Astrocyte of the cerebellum (primary cell): ENCODE results near the gene OSBPL2.

Experiments
- DNase-seq: peaks from one replicate; pipeline ENCODE4 v3.0.0-alpha.2; 2011; ENCODE audit warnings: low read depth
- H3K4me3 ChIP-seq: 2 replicates; pipeline ENCODE4 v1.5.1; 2011; ENCODE audit warnings: mild to moderate bottlenecking, low read depth, low read length, moderate library complexity
- in situ Hi-C: cut with HindIII; loops from 2 replicates; pipeline ENCODE4 v1.10.0; 2017; ENCODE audit warnings: low sequenced_read_pairs
- TF ChIP-seq, protein P1 (sequence below): IDR thresholded peaks from 2 replicates; pipeline ENCODE4 v1.5.1; 2012; ENCODE audit warnings: low read length, low read depth, moderate library complexity, mild to moderate bottlenecking; ENCODE audit errors: missing control alignments

OSBPL2 gene

DNA sequence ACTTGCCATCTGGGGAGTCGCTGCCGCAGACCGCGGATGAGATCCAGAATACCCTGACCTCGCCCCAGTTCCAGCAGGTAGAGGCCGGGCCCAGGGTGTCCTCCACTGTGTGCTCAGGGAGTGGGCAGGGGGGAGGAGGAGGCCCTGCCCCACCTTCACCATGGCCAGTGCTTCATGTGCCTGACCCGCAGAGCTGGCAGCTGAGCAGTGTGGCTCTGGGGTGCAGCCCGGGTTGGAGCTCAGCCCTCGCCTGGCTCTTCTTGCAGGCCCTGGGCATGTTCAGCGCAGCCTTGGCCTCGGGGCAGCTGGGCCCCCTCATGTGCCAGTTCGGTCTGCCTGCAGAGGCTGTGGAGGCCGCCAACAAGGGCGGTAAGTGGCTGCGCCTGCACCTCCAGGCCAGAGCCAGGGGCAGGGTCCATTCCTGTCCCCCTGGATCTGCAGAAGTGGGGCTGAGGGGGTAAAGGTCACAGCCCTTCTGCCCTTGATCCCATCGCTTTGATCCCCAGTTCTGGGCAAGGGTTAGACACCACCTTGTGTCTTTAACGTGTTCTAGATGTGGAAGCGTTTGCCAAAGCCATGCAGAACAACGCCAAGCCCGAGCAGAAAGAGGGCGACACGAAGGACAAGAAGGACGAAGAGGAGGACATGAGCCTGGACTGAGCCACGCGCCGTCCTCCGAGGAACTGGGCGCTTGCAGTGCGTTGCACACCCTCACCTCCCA lies 69.9 kb downstream of the OSBPL2 start:
- TF ChIP-seq, protein P1, sequence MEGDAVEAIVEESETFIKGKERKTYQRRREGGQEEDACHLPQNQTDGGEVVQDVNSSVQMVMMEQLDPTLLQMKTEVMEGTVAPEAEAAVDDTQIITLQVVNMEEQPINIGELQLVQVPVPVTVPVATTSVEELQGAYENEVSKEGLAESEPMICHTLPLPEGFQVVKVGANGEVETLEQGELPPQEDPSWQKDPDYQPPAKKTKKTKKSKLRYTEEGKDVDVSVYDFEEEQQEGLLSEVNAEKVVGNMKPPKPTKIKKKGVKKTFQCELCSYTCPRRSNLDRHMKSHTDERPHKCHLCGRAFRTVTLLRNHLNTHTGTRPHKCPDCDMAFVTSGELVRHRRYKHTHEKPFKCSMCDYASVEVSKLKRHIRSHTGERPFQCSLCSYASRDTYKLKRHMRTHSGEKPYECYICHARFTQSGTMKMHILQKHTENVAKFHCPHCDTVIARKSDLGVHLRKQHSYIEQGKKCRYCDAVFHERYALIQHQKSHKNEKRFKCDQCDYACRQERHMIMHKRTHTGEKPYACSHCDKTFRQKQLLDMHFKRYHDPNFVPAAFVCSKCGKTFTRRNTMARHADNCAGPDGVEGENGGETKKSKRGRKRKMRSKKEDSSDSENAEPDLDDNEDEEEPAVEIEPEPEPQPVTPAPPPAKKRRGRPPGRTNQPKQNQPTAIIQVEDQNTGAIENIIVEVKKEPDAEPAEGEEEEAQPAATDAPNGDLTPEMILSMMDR: no peak
- in situ Hi-C loops: no loop called here
- no peak overlapping the region for H3K4me3 ChIP-seq
- DNase-seq: no peak

DNA sequence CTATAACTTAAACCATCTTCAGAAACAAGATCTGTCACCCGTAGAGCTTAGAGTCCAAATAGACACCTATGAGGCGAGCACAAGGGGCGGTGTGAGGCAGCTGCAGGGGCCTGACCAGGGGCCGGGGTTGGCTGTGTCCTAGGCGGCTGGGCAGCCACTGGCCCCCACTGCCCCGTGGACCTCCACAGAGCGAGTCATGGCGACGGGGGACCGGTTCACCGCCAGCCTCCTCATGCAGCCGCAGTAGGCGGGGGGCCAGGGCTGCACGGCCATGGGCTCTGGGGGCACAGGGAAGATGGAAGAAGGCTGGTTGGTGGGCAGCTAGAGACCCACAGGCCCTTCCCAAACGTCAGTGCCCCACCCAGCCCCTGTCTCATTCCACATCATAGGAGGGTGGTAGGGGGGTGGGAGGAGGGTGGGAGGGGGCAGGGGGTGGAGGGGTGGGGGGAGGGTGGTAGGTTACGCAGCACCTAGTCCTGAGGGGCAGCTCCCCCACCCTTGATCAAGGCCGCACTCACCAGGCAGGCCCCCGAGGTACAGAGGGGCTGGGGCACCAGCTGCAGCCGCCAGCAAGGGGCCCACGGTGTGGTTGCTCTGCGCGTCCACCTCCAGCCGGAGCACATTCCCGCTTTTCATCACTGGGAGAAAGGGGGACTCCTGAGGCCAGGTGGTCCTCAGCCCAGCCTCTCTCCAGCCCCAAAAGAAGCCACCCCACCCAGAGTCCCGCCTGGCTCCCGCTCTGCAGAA lies 71.0 kb downstream of the OSBPL2 start:
- DNase-seq: no peak
- TF ChIP-seq, protein P1: no peak
- no peak overlapping the region for H3K4me3 ChIP-seq
- in situ Hi-C loops: no loop called here

DNA sequence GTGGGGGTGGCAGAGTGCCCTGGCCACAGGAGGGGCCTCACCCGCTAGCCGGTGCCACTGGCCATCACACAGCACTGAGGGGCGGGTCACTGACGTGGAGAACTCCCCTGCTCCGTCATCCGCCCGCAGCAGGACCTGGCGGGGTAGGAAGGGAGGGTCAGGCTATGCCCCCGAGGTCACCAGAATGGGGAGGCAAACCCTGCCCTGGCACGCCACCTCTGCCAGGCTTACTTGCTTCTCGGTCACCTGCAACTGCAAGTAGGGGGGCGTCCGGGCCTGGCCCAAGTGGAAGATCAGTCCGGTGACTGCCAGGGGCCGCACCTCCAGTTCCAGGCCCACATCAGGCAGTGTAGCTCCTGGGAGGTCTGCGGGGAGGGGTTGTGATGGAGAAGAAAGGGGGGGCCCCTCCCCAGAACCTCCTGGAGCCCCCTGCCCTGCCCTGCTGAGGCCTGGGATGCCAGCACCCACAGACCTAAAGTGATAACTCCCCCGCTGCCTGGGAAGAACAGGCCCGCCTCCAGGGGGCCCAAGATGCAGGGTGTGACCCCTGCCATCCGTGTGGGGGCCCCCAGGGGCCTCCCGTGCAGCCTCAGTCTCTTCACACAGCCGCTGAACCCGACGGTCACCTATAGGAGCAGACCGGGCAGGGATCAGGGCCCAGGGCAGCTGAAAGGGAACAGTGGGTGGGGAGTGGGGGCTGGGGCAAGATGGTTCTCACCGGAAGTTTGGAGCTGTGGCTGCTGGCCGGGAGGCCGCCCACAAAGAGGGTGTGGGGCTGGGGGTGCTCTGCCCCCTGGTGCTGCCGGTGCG lies 71.8 kb downstream of the OSBPL2 start:
- no peak overlapping the region for H3K4me3 ChIP-seq
- TF ChIP-seq, protein P1: no peak
- in situ Hi-C loops: no loop called here
- no peak for DNase-seq

DNA sequence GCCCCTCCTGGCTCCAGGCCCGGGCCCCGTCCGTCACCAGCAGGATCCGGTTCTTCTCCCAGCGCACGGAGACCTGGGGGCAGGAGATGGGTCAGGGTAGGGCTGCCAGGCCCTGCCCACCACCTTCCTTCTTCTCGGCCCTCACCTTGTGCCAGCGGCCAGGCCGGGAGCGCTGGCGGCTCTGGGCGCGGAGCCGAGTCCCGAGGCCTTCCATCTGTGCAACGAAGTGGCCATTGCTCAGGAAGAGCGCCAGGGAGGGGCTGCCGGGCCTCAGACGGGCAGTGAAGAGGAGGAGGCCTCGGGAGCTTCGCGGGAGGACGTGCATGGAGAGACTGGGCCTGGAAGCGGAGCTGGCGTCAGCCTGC lies 72.4 kb downstream of the OSBPL2 start:
- no peak for DNase-seq
- TF ChIP-seq, protein P1: no peak
- H3K4me3 ChIP-seq: no peak overlapping the region
- in situ Hi-C loops: no loop called here

DNA sequence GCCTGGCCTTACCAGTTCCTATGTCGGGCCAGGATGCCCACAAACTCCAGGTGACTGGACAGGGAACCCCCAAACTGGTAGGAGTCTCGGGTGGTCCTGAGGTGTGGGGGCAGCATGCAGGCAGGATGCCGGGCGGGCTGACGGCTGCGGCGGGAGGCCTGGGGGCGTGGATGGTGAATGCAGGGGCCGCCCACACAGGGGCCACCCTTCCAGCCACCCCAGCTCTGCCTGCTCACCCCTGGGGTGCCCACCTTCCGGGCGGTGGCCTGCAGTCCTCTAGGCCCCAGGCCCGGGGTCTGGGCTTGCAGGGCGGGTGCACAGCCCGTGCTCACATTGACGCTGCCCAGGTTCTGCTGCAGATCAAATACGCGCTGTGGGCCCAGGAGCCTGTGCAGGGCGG lies 72.8 kb downstream of the OSBPL2 start:
- H3K4me3 ChIP-seq: no peak overlapping the region
- TF ChIP-seq, protein P1: no peak
- DNase-seq: no peak
- in situ Hi-C loops: no loop called here

DNA sequence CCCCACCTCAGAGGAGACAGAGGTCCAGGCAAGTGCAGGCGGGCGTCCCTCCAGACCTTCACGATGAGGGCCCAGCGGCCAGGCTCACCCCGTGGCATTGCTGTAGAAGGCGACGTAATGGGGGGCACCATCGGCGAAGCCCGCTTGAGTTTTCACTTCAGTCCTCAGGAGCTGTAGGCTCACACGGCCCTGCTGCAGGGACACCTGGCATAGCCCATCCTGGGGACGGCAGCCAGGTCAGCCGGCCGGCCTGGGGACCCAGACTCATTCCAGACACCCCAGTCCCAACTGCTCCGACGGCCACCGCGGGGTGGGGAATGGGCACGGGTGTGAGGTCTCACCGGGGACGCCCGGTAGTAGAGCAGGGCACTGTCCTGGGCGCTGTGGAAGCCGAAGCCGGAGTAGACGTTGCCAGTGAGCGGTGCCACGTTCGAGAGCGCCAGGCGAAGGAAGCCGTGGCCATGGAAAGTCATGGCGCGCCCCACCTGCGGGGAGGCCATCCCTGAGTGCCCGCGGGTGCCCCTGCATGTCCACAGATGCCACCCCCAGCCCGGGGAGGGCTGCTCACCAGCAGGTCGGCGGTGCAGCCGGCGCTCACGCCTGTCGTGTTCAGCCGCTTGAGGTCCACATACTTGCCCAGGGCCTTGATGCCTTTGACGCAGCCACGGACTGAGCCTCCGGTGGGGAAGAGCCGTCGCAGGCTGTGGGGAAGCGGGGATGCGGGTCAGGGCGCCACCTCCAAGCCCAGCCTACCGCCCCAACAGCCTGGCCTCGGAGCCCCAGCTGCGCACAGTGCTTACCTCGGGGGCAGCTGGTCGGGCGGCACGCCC lies 73.7 kb downstream of the OSBPL2 start:
- in situ Hi-C loops: no loop called here
- no peak overlapping the region for H3K4me3 ChIP-seq
- TF ChIP-seq, protein P1: no peak
- no peak for DNase-seq
